ENCODE data around the gene TMEM236.

TMEM236 gene

GRCh38 chr10:17787087-17787961 lies 35.3 kb downstream of the TMEM236 start:
- DNase-seq = no peak

- DNase-seq = no peak
Observed at GRCh38 chr10:17788646-17789045, 36.6 kb downstream of the TMEM236 start.

GRCh38 chr10:17789396-17789795 lies 37.4 kb downstream of the TMEM236 start:
- DNase-seq = no peak

- no peak for DNase-seq
Observed at GRCh38 chr10:17790651-17791050, 38.6 kb downstream of the TMEM236 start.

GRCh38 chr10:17792991-17793390 lies 41.0 kb downstream of the TMEM236 start:
- no peak for DNase-seq

- no peak for DNase-seq
Observed at GRCh38 chr10:17793823-17794644, 42.0 kb downstream of the TMEM236 start.

GRCh38 chr10:17795083-17795482 lies 43.1 kb downstream of the TMEM236 start:
- DNase-seq = no peak

- no peak for DNase-seq
Observed at GRCh38 chr10:17795813-17796594, 44.0 kb downstream of the TMEM236 start.

GRCh38 chr10:17801507-17801906 lies 49.5 kb downstream of the TMEM236 start:
- no peak for DNase-seq

GRCh38 chr10:17802350-17802749 lies 50.3 kb downstream of the TMEM236 start:
- no peak for DNase-seq

- no peak for DNase-seq
Observed at GRCh38 chr10:17802976-17803375, 51.0 kb downstream of the TMEM236 start.

GRCh38 chr10:17805330-17805729 lies 53.3 kb downstream of the TMEM236 start:
- no peak for DNase-seq

GRCh38 chr10:17805921-17806577 lies 54.0 kb downstream of the TMEM236 start:
- no peak for DNase-seq

GRCh38 chr10:17808971-17809841 lies 57.2 kb downstream of the TMEM236 start, which contains the start of gene MRC1:
TSS of gene MRC1 (plus strand) at chr10:17809348. CDS start at chr10:17809466, 118 bp downstream.
- DNase-seq = no peak

GRCh38 chr10:17811146-17811865 lies 59.3 kb downstream of the TMEM236 start:
- no peak for DNase-seq

GRCh38 chr10:17814973-17815372 lies 63.0 kb downstream of the TMEM236 start:
- DNase-seq = no peak

GRCh38 chr10:17816199-17816598 lies 64.2 kb downstream of the TMEM236 start:
- no peak for DNase-seq

- DNase-seq = no peak
Observed at GRCh38 chr10:17817316-17817715, 65.3 kb downstream of the TMEM236 start.

- DNase-seq = no peak
Observed at GRCh38 chr10:17817790-17818189, 65.8 kb downstream of the TMEM236 start.

All from hypothalamus (tissue), 51 donors.